Uterus (tissue), 4 donors: ENCODE measurements around the gene BTG3. TPM values are rescaled to one million over a fixed set of nuclear protein-coding genes. Genes with fewer than 3 reads are reported as not detected.

Experiments
- DNase-seq, 2 donors: peaks; one replicate each; pipeline ENCODE4 v3.0.0-alpha.2; 2019 to 2020
- H3K27ac ChIP-seq, 2 donors: fragments of 200-600 bp; sonication (generic); 1 replicate in 1 of 2; 2 replicates in 1 of 2; pipeline ENCODE4 v1.5.1; 2016 to 2018
- H3K27me3 ChIP-seq, 2 donors: fragments of 200-600 bp; sonication (generic); one replicate each; pipeline ENCODE4 v1.5.1; 2018 to 2019; ENCODE audit warnings: control low read depth in 1 of 2
- H3K36me3 ChIP-seq, 2 donors: fragments of 200-600 bp; sonication (generic); one replicate each; pipeline ENCODE4 v1.5.1; 2019; ENCODE audit warnings: control low read depth in 1 of 2
- H3K4me1 ChIP-seq, 2 donors: fragments of 200-600 bp; sonication (generic); one replicate each; pipeline ENCODE4 v1.5.1; 2018 to 2019; ENCODE audit warnings: control low read depth in 1 of 2
- H3K4me3 ChIP-seq, 2 donors: fragments of 200-600 bp; sonication (generic); 1 replicate in 1 of 2; 2 replicates in 1 of 2; pipeline ENCODE4 v1.5.1; 2018 to 2019; ENCODE audit warnings: mild to moderate bottlenecking in 1 of 2
- H3K9me3 ChIP-seq, 2 donors: fragments of 200-600 bp; sonication (generic); one replicate each; pipeline ENCODE4 v1.5.1; 2019; ENCODE audit warnings: control low read depth in 1 of 2
- CTCF ChIP-seq, 4 experiments: fragments of 200-600 bp in 2 of 4; fragments of 450-650 bp in 2 of 4; sonication (generic) in 2 of 4; IDR thresholded peaks; one replicate each; pipeline ENCODE4 v1.5.1; 2016 to 2019; ENCODE audit warnings: antibody characterized with exemption in 4 of 4, mild to moderate bottlenecking in 2 of 4, moderate library complexity in 1 of 4
- POLR2A ChIP-seq, 2 donors: fragments of 450-650 bp; IDR thresholded peaks; one replicate each; pipeline ENCODE4 v1.6.1; 2016; ENCODE audit warnings: antibody characterized with exemption in 2 of 2, mild to moderate bottlenecking in 1 of 2, moderate library complexity in 1 of 2
- intact Hi-C: fragments of 100-400 bp; cut with DNase I; formaldehyde crosslinking; loops from one replicate; pipeline ENCODE4 v1.15.1; 2023; ENCODE audit warnings: low total_unique reads
- total RNA-seq, 4 donors: library from RNA; depleted of rRNA in 3 of 4; stranded (reverse); fragments of >200 nt in 3 of 4; gene quantifications; one replicate each; pipeline versions ENCODE4 v1.1.0 to v1.2.4, GENCODE V29; 2014 to 2023
- donor health status: DM: yes; HTN: yes; CAD: no.

Gene BTG3
- total RNA-seq, 4 donors from 2014 or later: 32.8 to 160 (median 74.8) TPM

- Histone ChIP-seq H3K36me3 (no peaks in the 10 kb centered on the region), H3K27me3 (no peaks in the 10 kb centered on the region), H3K4me3 (no peak overlapping the region), H3K27ac (no peak overlapping the region), H3K9me3 (no peaks in the 10 kb centered on the region), H3K4me1 (no peaks in the 10 kb centered on the region)
- intact Hi-C loops: no loop called here
- TF ChIP-seq CTCF (IDR thresholded peaks at IDR 0.05) (no peak), POLR2A (IDR thresholded peaks at IDR 0.05) (no peak)
- no peak for DNase-seq
Observed at GRCh38 chr21:17598437-17598836, 14.3 kb downstream of the BTG3 start.

DNA sequence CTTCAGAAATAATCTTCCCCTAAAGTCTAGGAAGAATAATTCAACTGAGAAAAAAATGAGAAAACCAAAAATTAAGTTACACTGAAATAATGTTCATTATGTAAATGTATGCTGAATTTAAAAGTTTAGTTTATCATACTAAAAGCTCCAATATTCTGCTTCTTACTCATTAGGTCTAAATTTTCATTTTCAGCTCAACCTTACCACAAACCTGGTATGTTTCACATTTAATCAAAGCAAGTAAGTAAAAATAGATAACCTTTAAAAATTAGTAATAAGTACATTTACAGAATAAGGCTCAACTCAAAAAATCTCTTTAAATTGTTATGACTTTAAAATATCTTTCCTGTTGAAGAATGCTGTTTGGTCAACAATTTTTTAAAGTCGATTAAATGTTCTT, 15.0 kb downstream of the BTG3 start:
- no peak for DNase-seq
- intact Hi-C loops: no loop called here
- TF ChIP-seq POLR2A (IDR thresholded peaks at IDR 0.05) (no peak), CTCF (IDR thresholded peaks at IDR 0.05) (no peak)
- Histone ChIP-seq H3K4me3 (no peak overlapping the region), H3K4me1 (no peaks in the 10 kb centered on the region), H3K9me3 (no peaks in the 10 kb centered on the region), H3K36me3 (no peaks in the 10 kb centered on the region), H3K27ac (no peak overlapping the region), H3K27me3 (no peaks in the 10 kb centered on the region)

- no peak overlapping the region for H3K27ac ChIP-seq
- no peak overlapping the region for H3K4me3 ChIP-seq
- no peaks in the 10 kb centered on the region for H3K9me3 ChIP-seq
- DNase-seq: no peak
- no peaks in the 10 kb centered on the region for H3K4me1 ChIP-seq
- H3K36me3 ChIP-seq: no peaks in the 10 kb centered on the region
- intact Hi-C loops: no loop called here
- TF ChIP-seq POLR2A (IDR thresholded peaks at IDR 0.05) (no peak), CTCF (IDR thresholded peaks at IDR 0.05) (no peak)
- no peaks in the 10 kb centered on the region for H3K27me3 ChIP-seq
Observed at GRCh38 chr21:17590430-17590829, 22.3 kb downstream of the BTG3 start.

DNA sequence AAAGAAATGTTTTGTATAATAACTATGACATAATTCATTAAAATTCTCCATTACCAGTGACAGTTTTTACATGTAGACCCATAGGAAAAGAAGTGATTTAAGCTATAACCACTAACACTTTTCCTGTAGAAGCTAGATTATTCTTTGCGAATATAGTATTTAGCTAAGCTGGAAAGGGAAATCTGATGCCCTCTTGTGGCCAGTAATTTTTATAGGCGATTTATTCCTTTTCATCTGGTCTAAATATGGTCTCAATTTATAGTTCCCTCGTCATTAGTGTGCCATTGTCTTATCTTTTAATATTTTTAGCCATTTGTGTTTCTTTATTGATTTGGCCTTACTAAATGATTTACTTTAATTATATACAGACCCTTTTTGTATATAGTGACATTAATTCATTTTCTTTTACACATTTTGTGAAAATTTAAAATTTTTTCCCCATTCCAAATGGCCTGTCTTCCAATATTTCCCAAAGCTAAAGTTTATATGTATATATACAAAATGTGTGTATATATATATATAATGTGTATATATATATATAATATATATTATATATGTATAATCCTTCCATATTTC, 26.7 kb downstream of the BTG3 start:
- intact Hi-C loops: loop anchor here (10.0 kb wide), 1 partner anchor 191 kb away; no protein-coding TSS in a partner anchor
- no peak overlapping the region for H3K27ac ChIP-seq
- no peaks in the 10 kb centered on the region for H3K36me3 ChIP-seq
- TF ChIP-seq CTCF (IDR thresholded peaks at IDR 0.05): peak; percentile 56 to 69 (median 64)
- no peak for TF ChIP-seq POLR2A (IDR thresholded peaks at IDR 0.05)
- DNase-seq: no peak
- no peak overlapping the region for H3K4me3 ChIP-seq
- no peaks in the 10 kb centered on the region for H3K27me3 ChIP-seq
- H3K4me1 ChIP-seq: no peaks in the 10 kb centered on the region
- H3K9me3 ChIP-seq: no peaks in the 10 kb centered on the region

- Histone ChIP-seq H3K4me3 (no peak overlapping the region), H3K27me3 (no peaks in the 10 kb centered on the region), H3K27ac (no peak overlapping the region), H3K36me3 (no peaks in the 10 kb centered on the region), H3K4me1 (no peaks in the 10 kb centered on the region), H3K9me3 (no peaks in the 10 kb centered on the region)
- no peak for TF ChIP-seq CTCF (IDR thresholded peaks at IDR 0.05)
- no peak for TF ChIP-seq POLR2A (IDR thresholded peaks at IDR 0.05)
- no peak for DNase-seq
- intact Hi-C loops: loop anchor here (10.0 kb wide), 1 partner anchor 189 kb away; no protein-coding TSS in a partner anchor
Observed at GRCh38 chr21:17583898-17584297, 28.8 kb downstream of the BTG3 start.
